HUES6 (cell line): ENCODE results near the gene ATXN2.

Experiments
- H3K27ac ChIP-seq: 2 replicates; pipeline ENCODE4 v1.7.0; 2013; ENCODE audit warnings: low read depth, mild to moderate bottlenecking, low read length, inconsistent platforms
- H3K27me3 ChIP-seq: 2 replicates; pipeline ENCODE4 v1.6.1; 2013; ENCODE audit warnings: low read length; ENCODE audit not compliant: control insufficient read depth, insufficient read depth
- H3K36me3 ChIP-seq: 2 replicates; pipeline ENCODE4 v1.6.1; 2013; ENCODE audit warnings: low read length; ENCODE audit not compliant: control insufficient read depth, insufficient read depth
- H3K4me1 ChIP-seq: 2 replicates; pipeline ENCODE4 v1.6.1; 2013; ENCODE audit warnings: low read length; ENCODE audit not compliant: control insufficient read depth, insufficient read depth
- H3K4me3 ChIP-seq: 2 replicates; pipeline ENCODE4 v1.5.1; 2013; ENCODE audit warnings: low read depth, low read length
- H3K9ac ChIP-seq: one replicate; pipeline ENCODE4 v1.6.1; 2013; ENCODE audit warnings: mild to moderate bottlenecking, low read length
- H3K9me3 ChIP-seq: 2 replicates; pipeline ENCODE4 v1.6.1; 2013; ENCODE audit warnings: low read depth, low read length; ENCODE audit not compliant: control insufficient read depth, insufficient read depth

ATXN2 gene

GRCh38 chr12:111424189-111424792, 174.8 kb downstream of the ATXN2 start:
- Histone ChIP-seq H3K9ac (no peak overlapping the region), H3K4me1 (peaks cover 35% of the 10 kb centered on the region), H3K9me3 (no peaks in the 10 kb centered on the region), H3K4me3 (no peak overlapping the region), H3K27me3 (no peaks in the 10 kb centered on the region), H3K36me3 (peaks cover 18% of the 10 kb centered on the region), H3K27ac (peak overlapping the region; percentile 62)

GRCh38 chr12:111420494-111420893, 178.6 kb downstream of the ATXN2 start:
- Histone ChIP-seq H3K27ac (no peak overlapping the region), H3K9ac (no peak overlapping the region), H3K9me3 (no peaks in the 10 kb centered on the region), H3K4me3 (no peak overlapping the region), H3K27me3 (no peaks in the 10 kb centered on the region), H3K36me3 (peaks cover 30% of the 10 kb centered on the region), H3K4me1 (peaks cover 20% of the 10 kb centered on the region; the same call in 1 of the 2 replicates)

GRCh38 chr12:111419784-111420183, 179.3 kb downstream of the ATXN2 start:
- Histone ChIP-seq H3K4me1 (peaks cover 19% of the 10 kb centered on the region; the same call in 1 of the 2 replicates), H3K27ac (no peak overlapping the region), H3K36me3 (peaks cover 30% of the 10 kb centered on the region), H3K9me3 (no peaks in the 10 kb centered on the region), H3K9ac (no peak overlapping the region), H3K4me3 (no peak overlapping the region), H3K27me3 (no peaks in the 10 kb centered on the region)

- peaks cover 30% of the 10 kb centered on the region for H3K36me3 ChIP-seq
- peaks cover 17% of the 10 kb centered on the region for H3K4me1 ChIP-seq
- H3K27ac ChIP-seq: no peak overlapping the region
- H3K9ac ChIP-seq: no peak overlapping the region
- H3K9me3 ChIP-seq: no peaks in the 10 kb centered on the region
- no peaks in the 10 kb centered on the region for H3K27me3 ChIP-seq
- no peak overlapping the region for H3K4me3 ChIP-seq
These were observed 180.6 kb downstream of the ATXN2 start for GRCh38 chr12:111418594-111418880.

- Histone ChIP-seq H3K36me3 (peaks cover 30% of the 10 kb centered on the region), H3K9ac (no peak overlapping the region), H3K9me3 (no peaks in the 10 kb centered on the region), H3K4me3 (no peak overlapping the region), H3K27ac (no peak overlapping the region), H3K27me3 (no peaks in the 10 kb centered on the region), H3K4me1 (peaks cover 23% of the 10 kb centered on the region)
These were observed 181.1 kb downstream of the ATXN2 start for GRCh38 chr12:111417784-111418593.

GRCh38 chr12:111417290-111417689, 181.8 kb downstream of the ATXN2 start:
- Histone ChIP-seq H3K27ac (no peak overlapping the region), H3K9ac (no peak overlapping the region), H3K36me3 (peaks cover 30% of the 10 kb centered on the region), H3K27me3 (no peaks in the 10 kb centered on the region), H3K4me1 (peaks cover 30% of the 10 kb centered on the region), H3K4me3 (no peak overlapping the region), H3K9me3 (no peaks in the 10 kb centered on the region)

- H3K27ac ChIP-seq: no peak overlapping the region
- H3K27me3 ChIP-seq: no peaks in the 10 kb centered on the region
These were observed 184.3 kb downstream of the ATXN2 start for GRCh38 chr12:111414711-111415252.

GRCh38 chr12:111413442-111414086, 185.6 kb downstream of the ATXN2 start:
- Histone ChIP-seq H3K9ac (peak overlapping the region; percentile 38), H3K27ac (no peak overlapping the region; the same call in 1 of the 2 replicates), H3K4me1 (peaks cover 60% of the 10 kb centered on the region), H3K9me3 (no peaks in the 10 kb centered on the region), H3K4me3 (no peak overlapping the region), H3K36me3 (peaks cover 6% of the 10 kb centered on the region), H3K27me3 (no peaks in the 10 kb centered on the region)

More at GRCh38 chr12:111414711-111415252, 184.3 kb downstream of the ATXN2 start:
- H3K9ac ChIP-seq: no peak overlapping the region
- H3K36me3 ChIP-seq: peaks cover 17% of the 10 kb centered on the region
- peaks cover 47% of the 10 kb centered on the region for H3K4me1 ChIP-seq
- H3K9me3 ChIP-seq: no peaks in the 10 kb centered on the region
- no peak overlapping the region for H3K4me3 ChIP-seq

GRCh38 chr12:111412830-111413441, 186.2 kb downstream of the ATXN2 start:
- no peaks in the 10 kb centered on the region for H3K9me3 ChIP-seq
- H3K27me3 ChIP-seq: no peaks in the 10 kb centered on the region
- no peak overlapping the region for H3K4me3 ChIP-seq
- H3K4me1 ChIP-seq: peaks cover 65% of the 10 kb centered on the region
- peak overlapping the region; percentile 85; the same call in 1 of the 2 replicates for H3K27ac ChIP-seq
- peak overlapping the region; percentile 58 for H3K9ac ChIP-seq
- H3K36me3 ChIP-seq: peaks cover 5% of the 10 kb centered on the region; the same call in 1 of the 2 replicates

- H3K4me3 ChIP-seq: peak overlapping the region; percentile 11; the same call in 1 of the 2 replicates
- peaks cover 3% of the 10 kb centered on the region; the same call in 1 of the 2 replicates for H3K36me3 ChIP-seq
- no peaks in the 10 kb centered on the region for H3K27me3 ChIP-seq
- H3K9me3 ChIP-seq: no peaks in the 10 kb centered on the region
- peak overlapping the region; percentile 58 for H3K9ac ChIP-seq
- peak overlapping the region; percentile 85 for H3K27ac ChIP-seq
- H3K4me1 ChIP-seq: peaks cover 72% of the 10 kb centered on the region
These were observed 186.9 kb downstream of the ATXN2 start for GRCh38 chr12:111412007-111412829.
